GM12892 (cell line): ENCODE measurements around the gene ABHD14A.

Experiments used
- POLR2A ChIP-seq: IDR thresholded peaks from 2 replicates; pipeline ENCODE4 v1.6.1; 2011; ENCODE audit warnings: low read depth, low read length, control low read depth
- POLR2AphosphoS5 ChIP-seq: IDR thresholded peaks from 2 replicates; pipeline ENCODE4 v1.6.1; 2011; ENCODE audit warnings: low read depth, low read length, control low read depth

- no peak for TF ChIP-seq POLR2A
- no peak for TF ChIP-seq POLR2AphosphoS5
Observed at GRCh38 chr3:52024765-52025452, 50.0 kb downstream of the ABHD14A start.
